Measurements from ENCODE around the gene RGPD8.
"Not testable (repeated sequence)": the region's sequence is repeated elsewhere in the genome, so short reads cannot be mapped to it uniquely, and the experiment has no call there.

RGPD8 gene

DNA sequence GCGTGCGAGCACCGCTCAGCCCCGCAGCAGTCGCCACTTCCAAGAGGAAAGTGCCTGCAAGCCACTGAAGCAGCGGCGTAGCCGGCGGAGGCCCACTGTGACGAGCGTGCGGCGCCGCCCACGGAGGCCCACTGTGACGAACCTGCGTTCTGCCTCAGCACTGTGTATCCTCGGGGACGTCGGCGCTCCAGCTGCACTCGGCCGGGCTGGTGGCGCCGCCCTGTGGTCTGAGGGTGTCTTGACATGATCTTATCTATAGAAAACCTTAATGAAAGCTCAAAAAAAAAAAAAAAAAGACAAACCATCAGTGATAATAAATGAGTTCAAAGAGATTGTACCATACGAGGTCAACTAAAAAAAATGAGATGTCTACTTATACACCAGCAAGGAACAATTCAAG lies at the start of gene RGPD8:
Gene RGPD8 (minus strand): TSS at position 166 of the 400 bp plus-strand sequence. CDS start 192 bp downstream, outside the sequence.
- peak; percentile 73 to 89 for DNase-seq (ENCODE audit: low read depth in 2 of 2)

DNA sequence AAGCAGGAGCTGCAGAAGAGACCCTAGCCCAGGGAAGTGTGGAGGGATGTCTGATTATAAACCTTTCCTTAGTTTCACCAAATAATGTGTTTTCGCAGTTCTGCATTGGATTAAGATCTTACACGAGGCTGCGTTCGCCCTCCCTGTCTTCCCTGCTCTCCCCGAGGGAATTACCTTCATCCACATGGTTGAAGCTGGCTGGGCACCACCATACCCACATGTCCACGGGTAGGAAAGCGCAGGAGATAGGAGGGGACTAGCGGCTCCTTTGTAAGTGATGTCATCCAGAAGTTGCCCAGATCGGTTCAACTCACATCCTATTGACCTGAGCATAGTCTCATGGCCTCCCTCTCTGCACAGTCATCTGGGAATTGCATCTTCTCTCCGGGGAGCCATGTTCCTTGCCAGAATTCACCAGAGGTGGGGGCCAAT lies 49.6 kb upstream of the RGPD8 start:
- no peak for DNase-seq (ENCODE audit: low read depth in 2 of 2)

DNA sequence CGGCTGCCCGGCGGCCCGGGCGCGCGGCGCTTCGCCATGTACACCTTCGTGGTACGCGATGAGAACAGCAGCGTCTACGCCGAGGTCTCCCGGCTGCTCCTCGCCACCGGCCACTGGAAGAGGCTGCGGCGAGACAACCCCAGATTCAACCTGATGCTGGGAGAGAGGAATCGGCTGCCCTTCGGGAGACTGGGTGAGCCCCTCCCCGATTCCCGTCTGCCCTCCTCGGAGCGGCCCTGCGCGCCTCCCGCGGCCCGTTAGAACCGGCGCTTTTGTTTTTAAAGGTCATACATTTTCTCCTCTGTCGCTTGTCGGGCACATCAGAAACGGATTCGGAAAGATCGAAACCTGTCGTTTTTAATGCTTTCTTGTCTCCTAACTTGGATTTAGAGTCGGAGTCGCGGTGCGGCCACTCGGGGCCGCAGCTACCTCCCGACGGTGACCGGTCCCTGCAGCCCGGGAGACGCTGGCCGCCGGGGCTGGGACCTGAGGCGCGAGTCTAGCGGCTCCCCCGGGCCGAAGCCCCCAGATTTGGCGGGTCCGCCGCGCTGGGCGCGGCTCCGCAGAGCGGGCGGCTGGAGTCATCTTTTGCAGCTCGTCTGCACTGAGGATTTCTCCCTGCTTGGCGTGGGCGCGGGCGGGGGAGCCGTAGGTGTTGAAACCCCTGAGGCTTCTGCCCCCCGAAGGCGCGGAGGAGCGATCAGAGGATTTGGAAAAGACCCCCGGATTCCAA lies 49.0 kb upstream of the RGPD8 start:
- DNase-seq (ENCODE audit: low read depth in 2 of 2) = peak; percentile 21 to 36

DNA sequence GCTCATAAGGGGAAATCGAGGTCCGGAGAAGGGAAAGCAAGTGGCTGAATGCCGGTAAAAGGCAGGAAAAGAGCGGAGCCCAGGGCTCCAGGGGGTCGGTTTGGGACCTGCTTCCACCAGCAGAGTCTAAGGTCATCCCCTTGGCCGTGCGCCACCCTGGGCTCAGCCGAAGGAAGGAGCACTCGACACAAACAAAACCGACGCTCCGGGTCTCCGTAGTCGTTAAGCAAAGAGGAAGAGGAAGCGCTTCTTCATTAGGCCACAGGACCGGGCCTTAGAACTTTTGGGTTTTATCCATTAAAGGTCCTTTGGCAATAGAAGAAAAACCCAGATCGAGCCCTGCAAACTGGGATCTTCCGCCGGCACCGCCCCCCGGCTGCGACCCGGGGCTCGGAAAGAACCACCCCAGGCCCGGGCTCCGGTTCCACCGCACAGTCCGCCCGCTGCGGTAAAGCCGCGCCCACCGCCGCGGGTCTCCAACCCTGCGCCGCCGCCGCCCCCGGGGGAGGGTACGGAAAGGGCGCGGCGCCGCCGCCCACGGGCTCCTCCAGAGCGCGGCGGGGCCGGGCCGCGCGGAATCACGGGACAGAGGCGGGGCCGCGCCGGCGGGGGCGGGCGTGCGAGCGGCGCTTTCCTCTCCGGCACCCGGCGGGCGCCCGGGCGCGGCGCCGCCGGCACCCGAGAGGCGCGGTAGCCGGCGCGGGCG lies 48.2 kb upstream of the RGPD8 start, which contains the start of gene TTL:
Gene TTL (plus strand): TSS at position 629 of the 706 bp plus-strand sequence. CDS start 189 bp downstream, outside the sequence.
- DNase-seq (ENCODE audit: low read depth in 2 of 2) = peak; percentile 66 to 74

- DNase-seq (ENCODE audit: low read depth in 2 of 2) = peak; percentile 72 to 77
Observed at GRCh38 chr2:112481050-112481527, 47.6 kb upstream of the RGPD8 start.

GRCh38 chr2:112480530-112481049 lies 47.1 kb upstream of the RGPD8 start:
- DNase-seq (ENCODE audit: low read depth in 2 of 2) = no peak

DNA sequence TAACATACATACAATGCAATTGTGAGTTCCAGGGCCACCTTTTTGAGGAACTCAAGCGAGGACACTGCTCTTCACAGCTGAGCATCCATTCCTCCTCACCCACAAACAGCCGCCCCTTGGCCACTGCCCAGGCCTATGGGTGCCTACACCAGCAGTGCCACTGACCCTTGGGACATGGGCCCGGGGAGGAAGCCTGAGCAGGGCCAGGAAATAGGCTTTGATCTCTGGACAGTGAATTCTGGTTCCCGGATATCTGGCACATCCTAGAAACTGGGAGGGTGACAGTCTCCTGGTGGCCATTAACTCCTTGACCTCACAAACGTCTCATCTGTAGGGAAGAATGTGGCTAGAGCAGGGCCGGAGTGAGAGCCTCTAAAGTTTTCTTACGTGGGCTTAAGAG lies 43.0 kb upstream of the RGPD8 start:
- DNase-seq (ENCODE audit: low read depth in 2 of 2) = no peak

DNA sequence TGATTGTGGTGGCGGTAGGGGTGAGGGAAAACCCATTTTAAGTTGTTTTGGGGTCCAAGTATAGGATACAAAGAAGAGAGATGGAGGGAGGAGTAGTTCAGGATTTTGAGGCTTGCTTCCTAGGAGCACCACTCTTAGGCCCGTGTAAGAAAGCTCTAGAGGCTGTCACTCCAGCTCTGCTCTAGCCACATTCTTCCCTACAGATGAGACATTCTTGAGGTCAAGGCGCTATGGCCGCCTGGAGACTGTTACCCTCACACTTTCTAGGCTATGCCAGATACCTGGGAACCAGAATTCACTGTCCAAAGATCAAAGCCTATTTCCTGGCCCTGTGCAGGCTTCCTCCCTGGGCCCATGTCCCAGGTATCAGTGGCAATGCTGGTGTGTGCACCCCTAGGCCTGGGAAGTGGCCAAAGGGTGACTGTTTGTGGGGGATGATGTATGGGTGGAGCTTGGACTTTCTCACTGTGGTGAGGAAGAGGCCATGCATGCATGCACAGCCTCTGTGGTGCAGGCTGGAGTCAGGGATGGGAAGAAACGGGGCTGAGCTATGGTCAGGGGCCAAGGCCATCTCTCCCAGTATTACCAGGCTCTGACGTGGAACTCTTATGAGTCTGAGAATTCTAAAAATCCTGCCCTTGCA lies 41.5 kb upstream of the RGPD8 start:
- DNase-seq (ENCODE audit: low read depth in 2 of 2) = no peak

DNA sequence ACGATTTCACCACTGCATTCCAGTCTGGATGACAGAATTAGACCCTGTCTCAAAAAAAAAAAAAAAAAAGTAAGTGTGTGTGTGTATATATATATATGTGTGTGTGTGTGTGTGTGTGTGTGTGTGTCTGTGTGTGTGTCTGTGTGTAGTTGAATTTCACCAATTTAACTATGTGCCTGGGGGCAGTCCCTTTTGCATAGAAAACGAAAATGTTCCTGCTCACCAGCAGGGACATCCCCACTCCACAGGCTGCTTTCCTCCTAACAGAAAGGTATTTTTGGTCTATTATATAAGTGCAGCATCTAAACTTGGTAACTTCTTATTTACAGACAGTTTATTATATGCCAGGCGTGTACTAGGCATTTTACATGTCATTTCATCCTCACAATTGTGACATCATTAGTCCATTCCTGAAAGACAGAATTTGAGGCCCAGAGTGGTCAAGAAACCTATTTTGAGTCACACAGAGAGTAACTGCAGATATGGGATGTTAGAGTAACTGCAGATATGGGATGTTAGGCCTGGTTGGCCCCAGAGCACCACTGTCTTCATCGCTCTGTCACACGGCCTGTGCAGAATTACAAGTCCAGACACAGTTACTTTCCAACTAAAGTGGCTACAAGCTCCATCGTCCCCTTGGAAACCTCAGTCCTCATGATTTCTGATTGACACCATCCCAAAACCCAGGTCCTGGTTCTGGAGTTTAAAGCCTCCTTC lies 39.3 kb upstream of the RGPD8 start:
- no peak for DNase-seq (ENCODE audit: low read depth in 2 of 2)

- DNase-seq (ENCODE audit: low read depth in 2 of 2) = no peak
Observed at GRCh38 chr2:112465382-112465781, 31.9 kb upstream of the RGPD8 start.

DNA sequence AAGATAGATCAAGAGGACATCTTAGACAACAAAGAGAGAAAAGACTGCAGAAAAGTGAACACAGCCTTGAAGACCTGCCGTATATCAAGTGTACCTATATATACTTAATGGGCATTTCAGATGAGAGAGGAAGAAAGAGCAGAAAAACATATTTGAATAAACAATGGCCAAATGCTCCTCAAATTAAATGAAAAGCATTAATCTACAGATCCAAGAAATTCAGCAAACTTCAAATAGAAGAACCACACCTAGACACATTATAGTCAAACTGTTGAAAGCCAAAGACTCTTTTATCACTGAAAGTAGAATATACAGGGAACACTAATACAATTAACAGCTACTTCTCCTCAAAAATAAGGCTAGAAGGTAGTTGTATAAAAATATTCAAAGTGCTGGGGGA lies 29.8 kb upstream of the RGPD8 start:
- DNase-seq (ENCODE audit: low read depth in 2 of 2) = no peak

GRCh38 chr2:112462178-112462577 lies 28.7 kb upstream of the RGPD8 start:
- no peak for DNase-seq (ENCODE audit: low read depth in 2 of 2)

DNA sequence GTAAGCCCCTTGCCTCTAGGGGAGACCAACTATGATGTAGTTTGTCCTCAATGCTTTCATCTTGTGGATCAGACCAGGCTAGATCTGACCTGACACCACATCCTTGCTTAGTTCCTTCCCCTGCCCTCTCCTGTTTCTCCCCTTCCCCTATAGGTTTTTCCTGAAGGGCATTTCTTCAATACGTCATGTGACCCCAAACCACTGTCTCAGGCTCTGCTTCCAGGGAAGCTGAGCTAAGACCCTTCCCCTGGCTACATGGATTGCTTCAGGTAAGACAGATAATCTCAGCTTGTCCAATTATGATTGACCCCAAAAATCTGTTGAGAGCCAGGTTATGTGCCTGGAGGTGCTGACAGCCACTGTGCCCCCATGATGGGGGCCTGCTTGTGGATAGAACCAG lies 25.9 kb upstream of the RGPD8 start:
- DNase-seq (ENCODE audit: low read depth in 2 of 2) = no peak

DNA sequence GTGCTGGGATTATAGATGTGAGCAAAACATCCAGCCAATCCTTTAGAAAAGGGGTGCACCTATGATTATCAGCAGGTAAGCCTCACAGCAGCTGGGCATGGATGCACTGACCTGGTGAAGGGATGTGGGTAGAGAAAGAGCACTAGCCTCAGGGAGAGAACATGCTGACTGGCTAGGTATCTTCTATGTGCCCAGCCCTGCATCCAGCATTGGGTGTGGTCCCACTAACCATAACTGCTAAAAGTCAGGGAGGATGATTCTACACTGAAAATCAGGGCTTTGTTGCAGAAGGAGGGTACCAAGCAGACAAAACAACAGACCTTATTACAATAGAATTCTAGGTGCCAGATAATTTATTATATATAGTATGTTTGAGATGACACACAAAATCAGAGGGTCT lies 21.1 kb upstream of the RGPD8 start:
- no peak for DNase-seq (ENCODE audit: low read depth in 2 of 2)

- no peak for DNase-seq (ENCODE audit: low read depth in 2 of 2)
Observed at GRCh38 chr2:112451317-112451716, 17.9 kb upstream of the RGPD8 start.

- DNase-seq (ENCODE audit: low read depth in 2 of 2) = no peak
Observed at GRCh38 chr2:112449854-112450253, 16.4 kb upstream of the RGPD8 start.

DNA sequence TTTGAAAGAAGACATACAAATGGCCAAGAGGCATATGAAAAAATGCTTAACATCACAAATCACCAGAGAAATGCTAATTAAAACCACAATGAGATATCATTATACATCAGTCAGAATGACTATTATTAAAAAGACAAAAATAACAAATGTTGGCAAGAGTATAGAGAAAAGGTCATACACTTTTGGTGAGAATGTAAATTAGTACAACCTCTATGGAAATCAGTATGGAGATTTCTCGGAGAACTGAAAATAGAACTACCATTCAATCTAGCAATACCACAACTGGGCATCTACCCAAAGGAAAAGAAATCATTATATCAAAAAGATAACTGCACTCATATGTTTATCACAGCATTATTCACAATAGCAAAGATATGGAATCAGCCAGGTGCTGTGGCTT lies 10.8 kb upstream of the RGPD8 start:
- not testable (repeated sequence) for DNase-seq (ENCODE audit: low read depth in 2 of 2)

DNA sequence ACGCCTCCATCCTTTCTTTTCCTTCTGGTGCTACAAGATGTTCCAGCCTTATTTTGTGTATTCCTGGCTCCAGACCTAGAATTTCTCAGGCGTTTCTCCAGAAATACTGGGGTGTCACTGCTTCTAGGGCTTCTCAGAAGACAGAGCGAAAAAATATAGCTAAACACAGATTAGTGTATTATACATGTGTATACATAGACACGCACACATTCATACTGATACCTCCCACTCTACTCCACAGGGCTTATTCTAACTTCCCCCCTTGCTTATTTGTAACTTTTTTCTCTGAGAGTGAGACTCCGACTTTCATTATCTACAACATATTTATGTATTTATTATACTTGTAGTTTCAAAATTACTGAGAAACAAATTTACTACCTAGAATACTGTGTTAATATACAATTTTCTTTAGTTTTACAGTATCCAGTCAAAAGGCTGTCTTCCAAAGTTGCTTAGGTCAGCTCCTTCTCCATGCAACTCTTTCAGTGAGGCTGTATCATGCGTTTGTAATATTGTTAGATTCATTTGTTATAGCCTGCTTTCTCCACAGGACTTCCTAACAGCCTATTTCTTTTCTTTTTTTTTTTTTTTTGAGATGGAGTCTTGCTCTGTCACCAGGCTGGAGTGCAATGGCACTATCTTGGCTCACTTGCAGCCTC lies 5.3 kb upstream of the RGPD8 start:
- DNase-seq (ENCODE audit: low read depth in 2 of 2) = not testable (repeated sequence)

DNA sequence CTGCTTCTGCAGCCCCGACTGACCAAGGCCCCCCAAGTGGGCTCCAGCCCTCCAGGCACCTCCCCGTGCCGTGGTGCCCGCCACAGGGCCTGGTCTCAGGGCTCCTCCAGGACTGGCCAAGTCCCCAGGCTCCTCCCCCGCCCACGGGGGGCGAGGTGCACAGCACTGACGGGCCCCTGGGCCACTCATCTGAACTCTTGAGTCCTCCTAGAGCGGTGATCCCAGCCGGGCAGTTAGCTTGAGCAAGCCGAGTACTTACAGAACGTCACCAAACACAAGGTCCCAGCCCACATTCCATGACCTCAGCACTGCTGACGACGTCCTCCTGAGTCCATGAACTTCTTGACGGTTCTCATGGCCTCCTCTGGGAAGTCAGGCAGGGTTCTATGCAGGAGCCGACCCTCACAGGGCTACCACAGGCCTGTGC lies 4.0 kb upstream of the RGPD8 start:
- not testable (repeated sequence) for DNase-seq (ENCODE audit: low read depth in 2 of 2)

DNA sequence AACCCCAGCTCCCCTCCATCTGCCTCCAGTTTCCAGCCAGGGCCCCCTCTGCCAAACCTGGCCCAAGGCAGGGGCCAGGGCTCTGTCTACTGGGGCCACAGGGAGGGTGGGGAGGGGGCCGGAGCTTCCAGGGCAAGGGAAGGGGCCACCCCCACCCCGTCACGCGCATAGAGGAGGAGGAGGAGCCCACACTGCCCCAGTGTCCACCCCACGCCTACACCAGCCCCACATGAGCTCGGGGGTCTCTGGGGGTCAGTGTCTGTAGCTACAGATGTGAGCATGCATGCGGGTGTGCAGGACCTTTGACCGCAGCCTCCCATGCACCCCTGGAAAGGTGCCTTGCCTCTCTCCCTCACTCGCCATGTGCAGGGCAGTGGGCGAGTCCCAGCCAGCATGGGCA lies 3.5 kb upstream of the RGPD8 start:
- not testable (repeated sequence) for DNase-seq (ENCODE audit: low read depth in 2 of 2)
